ENCODE data around the gene MBNL1.

Gene MBNL1

GRCh38 chr3:152471814-152472671 lies 203.3 kb downstream of the MBNL1 start:
- Histone ChIP-seq H3K9me3 (ENCODE audit: insufficient read depth, low read length, severe bottlenecking) (no peaks in the 10 kb centered on the region), H3K36me3 (ENCODE audit: insufficient read depth, low read length) (no peaks in the 10 kb centered on the region), H3K4me3 (ENCODE audit: low read depth in 1 of 2, low read length in 2 of 2) (no peak overlapping the region), H2AFZ (ENCODE audit: low read depth, low read length) (no peak overlapping the region), H4K20me1 (ENCODE audit: insufficient read depth, low read length) (no peaks in the 10 kb centered on the region), H3K79me2 (ENCODE audit: insufficient read depth, low read length) (no peaks in the 10 kb centered on the region), H3K27ac (ENCODE audit: low read length) (no peak overlapping the region), H3K4me2 (ENCODE audit: insufficient read depth, low read length) (peak overlapping the region; percentile 19; the same call in 1 of the 2 replicates), H3K4me1 (ENCODE audit: insufficient read depth, low read length) (no peaks in the 10 kb centered on the region), H3K27me3 (ENCODE audit: insufficient read depth, low read length, poor library complexity) (no peaks in the 10 kb centered on the region), H3K9ac (ENCODE audit: low read depth, low read length) (no peak overlapping the region)
- DNase-seq (peak; percentile 66), ATAC-seq (ENCODE audit: insufficient read depth, low read depth) (peak; percentile 76)
- TF ChIP-seq EZH2 (IDR thresholded peaks at IDR 0.05; ENCODE audit: borderline replicate concordance, low read depth, low read length, severe bottlenecking), result no peak
- TF ChIP-seq, protein P1, sequence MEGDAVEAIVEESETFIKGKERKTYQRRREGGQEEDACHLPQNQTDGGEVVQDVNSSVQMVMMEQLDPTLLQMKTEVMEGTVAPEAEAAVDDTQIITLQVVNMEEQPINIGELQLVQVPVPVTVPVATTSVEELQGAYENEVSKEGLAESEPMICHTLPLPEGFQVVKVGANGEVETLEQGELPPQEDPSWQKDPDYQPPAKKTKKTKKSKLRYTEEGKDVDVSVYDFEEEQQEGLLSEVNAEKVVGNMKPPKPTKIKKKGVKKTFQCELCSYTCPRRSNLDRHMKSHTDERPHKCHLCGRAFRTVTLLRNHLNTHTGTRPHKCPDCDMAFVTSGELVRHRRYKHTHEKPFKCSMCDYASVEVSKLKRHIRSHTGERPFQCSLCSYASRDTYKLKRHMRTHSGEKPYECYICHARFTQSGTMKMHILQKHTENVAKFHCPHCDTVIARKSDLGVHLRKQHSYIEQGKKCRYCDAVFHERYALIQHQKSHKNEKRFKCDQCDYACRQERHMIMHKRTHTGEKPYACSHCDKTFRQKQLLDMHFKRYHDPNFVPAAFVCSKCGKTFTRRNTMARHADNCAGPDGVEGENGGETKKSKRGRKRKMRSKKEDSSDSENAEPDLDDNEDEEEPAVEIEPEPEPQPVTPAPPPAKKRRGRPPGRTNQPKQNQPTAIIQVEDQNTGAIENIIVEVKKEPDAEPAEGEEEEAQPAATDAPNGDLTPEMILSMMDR (IDR thresholded peaks at IDR 0.05; ENCODE audit: borderline replicate concordance, extremely low read depth, low read length, poor library complexity, severe bottlenecking), result peak; percentile 79

- H3K27ac ChIP-seq (ENCODE audit: low read length), result no peak overlapping the region
- H2AFZ ChIP-seq (ENCODE audit: low read depth, low read length), result no peak overlapping the region
Measured at GRCh38 chr3:152472672-152472954, 203.9 kb downstream of the MBNL1 start.

DNA sequence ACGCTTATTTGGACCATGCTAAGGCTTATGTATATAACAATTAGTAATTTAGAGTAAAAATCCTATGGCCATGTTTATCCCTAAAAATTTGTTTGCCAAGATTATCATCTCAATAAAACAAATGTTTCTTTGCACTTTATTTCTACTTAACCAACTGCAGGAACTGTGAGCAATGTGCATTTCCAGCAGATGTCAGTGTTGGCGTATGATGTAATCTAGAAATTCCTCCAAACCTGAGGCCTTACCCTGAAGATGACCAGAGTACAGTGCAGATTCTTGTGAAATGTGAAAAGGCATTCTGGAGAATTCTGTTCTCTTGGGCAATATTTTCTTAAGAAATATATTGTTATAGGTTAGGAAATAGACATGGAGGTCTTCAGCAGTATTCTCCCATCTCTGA lies 205.9 kb downstream of the MBNL1 start:
- H3K36me3 ChIP-seq (ENCODE audit: insufficient read depth, low read length), result no peaks in the 10 kb centered on the region
- H3K4me1 ChIP-seq (ENCODE audit: insufficient read depth, low read length), result no peaks in the 10 kb centered on the region
- H3K9ac ChIP-seq (ENCODE audit: low read depth, low read length), result no peak overlapping the region
- H3K4me3 ChIP-seq (ENCODE audit: low read depth in 1 of 2, low read length in 2 of 2), result no peak overlapping the region
- H3K4me2 ChIP-seq (ENCODE audit: insufficient read depth, low read length), result no peak overlapping the region
- no peaks in the 10 kb centered on the region for H3K27me3 ChIP-seq (ENCODE audit: insufficient read depth, low read length, poor library complexity)
- DNase-seq (no peak), ATAC-seq (ENCODE audit: insufficient read depth, low read depth) (no peak)
- no peak overlapping the region for H2AFZ ChIP-seq (ENCODE audit: low read depth, low read length)
- TF ChIP-seq, protein P1 (IDR thresholded peaks at IDR 0.05; ENCODE audit: borderline replicate concordance, extremely low read depth, low read length, poor library complexity, severe bottlenecking), result peak; percentile 69
- TF ChIP-seq EZH2 (IDR thresholded peaks at IDR 0.05; ENCODE audit: borderline replicate concordance, low read depth, low read length, severe bottlenecking), result no peak
- H3K9me3 ChIP-seq (ENCODE audit: insufficient read depth, low read length, severe bottlenecking), result no peaks in the 10 kb centered on the region
- H4K20me1 ChIP-seq (ENCODE audit: insufficient read depth, low read length), result no peaks in the 10 kb centered on the region
- H3K79me2 ChIP-seq (ENCODE audit: insufficient read depth, low read length), result no peaks in the 10 kb centered on the region
- no peak overlapping the region for H3K27ac ChIP-seq (ENCODE audit: low read length)

More at GRCh38 chr3:152472672-152472954, 203.9 kb downstream of the MBNL1 start:
- Histone ChIP-seq H3K79me2 (ENCODE audit: insufficient read depth, low read length) (no peaks in the 10 kb centered on the region), H3K4me3 (ENCODE audit: low read depth in 1 of 2, low read length in 2 of 2) (no peak overlapping the region), H3K4me2 (ENCODE audit: insufficient read depth, low read length) (no peak overlapping the region), H3K36me3 (ENCODE audit: insufficient read depth, low read length) (no peaks in the 10 kb centered on the region), H3K9ac (ENCODE audit: low read depth, low read length) (no peak overlapping the region), H3K4me1 (ENCODE audit: insufficient read depth, low read length) (no peaks in the 10 kb centered on the region), H4K20me1 (ENCODE audit: insufficient read depth, low read length) (no peaks in the 10 kb centered on the region), H3K9me3 (ENCODE audit: insufficient read depth, low read length, severe bottlenecking) (no peaks in the 10 kb centered on the region), H3K27me3 (ENCODE audit: insufficient read depth, low read length, poor library complexity) (no peaks in the 10 kb centered on the region)
- DNase-seq, result no peak
- no peak for TF ChIP-seq EZH2 (IDR thresholded peaks at IDR 0.05; ENCODE audit: borderline replicate concordance, low read depth, low read length, severe bottlenecking)
- TF ChIP-seq, protein P1 (IDR thresholded peaks at IDR 0.05; ENCODE audit: borderline replicate concordance, extremely low read depth, low read length, poor library complexity, severe bottlenecking), result no peak
- ATAC-seq (ENCODE audit: insufficient read depth, low read depth), result peak; percentile 2; the same call in 1 of the 3 replicates

Measured in DND-41 (cell line).